Renal pelvis (tissue), 4 donors: Measurements from ENCODE around the gene SIPA1. TPM values are rescaled to one million over a fixed set of nuclear protein-coding genes. Genes with fewer than 3 reads are reported as not detected.
A peak's percentile ranks its signal among the peaks of the same experiment; 100 is the strongest.
"Not testable (repeated sequence)": the region's sequence is repeated elsewhere in the genome, so short reads cannot be mapped to it uniquely, and the experiment has no call there.

Source experiments
- DNase-seq: peaks from one replicate; pipeline ENCODE4 v3.0.0-alpha.2; 2013
- polyA plus RNA-seq, 3 donors: library from polyadenylated mRNA; unstranded; fragments of 120-200 nt; gene quantifications; one replicate each; pipeline ENCODE4 v1.2.1, GENCODE V29; 2013; ENCODE audit not compliant: insufficient read length in 3 of 3

Gene SIPA1
- polyA plus RNA-seq, 3 donors, result 24.1 to 34.5 (median 34.3) TPM

GRCh38 chr11:65657426-65657825, 19.5 kb downstream of the SIPA1 start:
- DNase-seq, result no peak

GRCh38 chr11:65658174-65659021, 20.5 kb downstream of the SIPA1 start:
- DNase-seq, result no peak

GRCh38 chr11:65660038-65660437, 22.1 kb downstream of the SIPA1 start:
- no peak for DNase-seq

GRCh38 chr11:65660908-65661307, 23.0 kb downstream of the SIPA1 start:
- not testable (repeated sequence) for DNase-seq

- DNase-seq, result no peak
Measured at GRCh38 chr11:65661599-65662246, 23.8 kb downstream of the SIPA1 start.

GRCh38 chr11:65662247-65662798, 24.4 kb downstream of the SIPA1 start:
- DNase-seq, result no peak

GRCh38 chr11:65662799-65663638, 25.1 kb downstream of the SIPA1 start, which contains the start of gene RELA:
Gene RELA, minus strand, starts transcription at chr11:65662916. Its CDS starts 84 bp downstream, at chr11:65662832.
- DNase-seq, result peak; percentile 91

GRCh38 chr11:65663639-65664200, 25.8 kb downstream of the SIPA1 start:
- no peak for DNase-seq

- DNase-seq, result no peak
Measured at GRCh38 chr11:65672180-65672860, 34.4 kb downstream of the SIPA1 start.

- no peak for DNase-seq
Measured at GRCh38 chr11:65672982-65673381, 35.1 kb downstream of the SIPA1 start.

- DNase-seq, result no peak
Measured at GRCh38 chr11:65680192-65680743, 42.4 kb downstream of the SIPA1 start.

GRCh38 chr11:65683480-65683879, 45.6 kb downstream of the SIPA1 start:
- not testable (repeated sequence) for DNase-seq

- no peak for DNase-seq
Measured at GRCh38 chr11:65685981-65686380, 48.1 kb downstream of the SIPA1 start.

- DNase-seq, result not testable (repeated sequence)
Measured at GRCh38 chr11:65691847-65692246, 53.9 kb downstream of the SIPA1 start.

GRCh38 chr11:65692367-65692766, 54.5 kb downstream of the SIPA1 start:
- DNase-seq, result no peak

- DNase-seq, result peak; percentile 24
Measured at GRCh38 chr11:65695459-65696241, 57.7 kb downstream of the SIPA1 start.

- DNase-seq, result no peak
Measured at GRCh38 chr11:65696802-65697552, 59.1 kb downstream of the SIPA1 start.

- DNase-seq, result no peak
Measured at GRCh38 chr11:65698205-65698604, 60.3 kb downstream of the SIPA1 start.

GRCh38 chr11:65699306-65699705, 61.4 kb downstream of the SIPA1 start:
- no peak for DNase-seq
